MG63 (cell line): ENCODE results near the gene NBPF4. TPM values are rescaled to one million over a fixed set of nuclear protein-coding genes. Genes with fewer than 3 reads are reported as not detected.
"Not testable (repeated sequence)": the region's sequence is repeated elsewhere in the genome, so short reads cannot be mapped to it uniquely, and the experiment has no call there.

ENCODE experiments used
- DNase-seq: peaks from one replicate; pipeline ENCODE4 v3.0.0-alpha.2; 2020
- H3K27me3 ChIP-seq: fragments of 250-450 bp; sonication (Bioruptor Pico); 2 replicates; pipeline ENCODE4 v1.5.1; 2020; ENCODE audit warnings: mild to moderate bottlenecking, moderate library complexity
- H3K36me3 ChIP-seq: fragments of 250-450 bp; sonication (Bioruptor Pico); 2 replicates; pipeline ENCODE4 v1.5.1; 2020; ENCODE audit warnings: mild to moderate bottlenecking, moderate library complexity
- H3K4me3 ChIP-seq: fragments of 250-450 bp; sonication (Bioruptor Pico); 2 replicates; pipeline ENCODE4 v1.5.1; 2020; ENCODE audit warnings: mild to moderate bottlenecking, moderate library complexity
- H3K9me3 ChIP-seq: fragments of 250-450 bp; sonication (Bioruptor Pico); 2 replicates; pipeline ENCODE4 v1.5.1; 2020; ENCODE audit warnings: mild to moderate bottlenecking, moderate library complexity
- total RNA-seq: library from RNA; depleted of rRNA; stranded (reverse); fragments of >200 nt; shearing (Covaris generic); gene quantifications from 2 replicates; pipeline ENCODE4 v1.2.3, GENCODE V29; 2014; ENCODE audit warnings: low replicate concordance

The NBPF4 gene
- total RNA-seq, 1 experiment from 2014 or later, result 4.4 TPM

GRCh38 chr1:108216028-108216890, 27.6 kb downstream of the NBPF4 start:
- not testable (repeated sequence) for H3K9me3 ChIP-seq, H3K36me3 ChIP-seq, DNase-seq, H3K4me3 ChIP-seq
- peaks cover 20% of the 10 kb centered on the region for H3K27me3 ChIP-seq

- not testable (repeated sequence) for H3K4me3 ChIP-seq, H3K36me3 ChIP-seq, DNase-seq, H3K9me3 ChIP-seq
- H3K27me3 ChIP-seq, result peaks cover 25% of the 10 kb centered on the region
Observed at GRCh38 chr1:108214641-108215465, 29.0 kb downstream of the NBPF4 start.

DNA sequence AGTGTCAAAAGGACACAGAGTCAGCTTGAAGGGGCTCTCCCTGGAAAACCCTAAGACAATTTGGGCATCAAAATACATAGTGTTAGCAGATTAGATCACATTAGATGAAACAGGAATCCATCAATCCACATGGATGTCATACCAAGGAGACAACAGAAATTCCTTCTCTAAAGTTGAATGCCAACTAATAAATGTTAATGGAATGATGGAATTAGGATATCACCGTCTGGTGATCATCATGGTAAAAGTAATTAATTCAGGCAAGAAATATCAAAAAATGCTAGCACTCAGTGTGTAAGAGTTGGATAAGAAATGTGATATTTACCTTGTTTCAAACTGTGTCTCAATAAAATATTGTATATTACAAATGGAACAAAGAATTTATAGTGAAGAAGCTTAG, 32.9 kb downstream of the NBPF4 start:
- Histone ChIP-seq H3K36me3 (no peaks in the 10 kb centered on the region), H3K4me3 (no peak overlapping the region), H3K9me3 (no peaks in the 10 kb centered on the region; the same call in 1 of the 2 replicates), H3K27me3 (peaks cover 44% of the 10 kb centered on the region)
- DNase-seq, result no peak

DNA sequence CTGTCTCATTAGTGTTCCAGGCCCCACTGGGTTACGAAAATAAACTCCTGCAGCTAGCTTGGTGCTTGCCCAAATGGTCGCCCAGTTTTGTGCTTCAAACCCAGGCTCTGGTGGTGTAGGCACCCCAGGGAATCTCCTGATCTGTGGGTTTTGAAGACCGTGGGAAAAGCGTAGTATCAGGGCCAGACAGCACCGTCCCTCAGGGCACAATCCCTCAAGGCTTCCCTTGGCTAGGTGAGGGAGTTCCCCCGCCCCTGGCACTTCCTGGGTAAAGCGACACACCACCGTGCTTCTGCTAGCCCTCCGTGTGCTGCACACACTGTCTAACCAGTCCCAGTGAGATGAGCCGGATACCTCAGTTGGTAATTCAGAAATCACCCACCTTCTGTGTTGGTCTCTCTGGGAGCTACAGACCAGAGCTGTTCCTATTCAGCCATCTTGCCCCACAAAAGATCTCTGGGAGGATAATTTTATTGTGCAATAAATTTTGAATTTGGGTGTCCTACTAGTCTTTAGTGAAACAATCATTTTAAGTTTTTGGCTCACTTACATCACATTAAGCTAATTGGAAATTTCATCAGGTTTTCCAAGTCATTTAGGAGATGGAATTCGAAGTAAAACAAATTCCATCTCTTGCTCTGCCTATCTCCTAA, 34.3 kb downstream of the NBPF4 start:
- DNase-seq, result no peak
- Histone ChIP-seq H3K9me3 (peaks cover 8% of the 10 kb centered on the region), H3K4me3 (no peak overlapping the region), H3K27me3 (peaks cover 44% of the 10 kb centered on the region), H3K36me3 (no peaks in the 10 kb centered on the region)

- Histone ChIP-seq H3K36me3 (no peaks in the 10 kb centered on the region), H3K9me3 (peaks cover 13% of the 10 kb centered on the region), H3K4me3 (no peak overlapping the region), H3K27me3 (peaks cover 44% of the 10 kb centered on the region)
- no peak for DNase-seq
Observed at GRCh38 chr1:108208724-108209446, 35.0 kb downstream of the NBPF4 start.

GRCh38 chr1:108203582-108203981, 40.3 kb downstream of the NBPF4 start:
- Histone ChIP-seq H3K9me3 (peaks cover 16% of the 10 kb centered on the region), H3K36me3 (peaks cover 12% of the 10 kb centered on the region), H3K27me3 (peaks cover 19% of the 10 kb centered on the region)
- not testable (repeated sequence) for H3K4me3 ChIP-seq, DNase-seq

GRCh38 chr1:108201687-108202086, 42.2 kb downstream of the NBPF4 start:
- Histone ChIP-seq H3K27me3 (peaks cover 7% of the 10 kb centered on the region), H3K36me3 (peaks cover 31% of the 10 kb centered on the region), H3K9me3 (peaks cover 24% of the 10 kb centered on the region), H3K4me3 (no peak overlapping the region)
- no peak for DNase-seq

GRCh38 chr1:108200687-108201051, 43.2 kb downstream of the NBPF4 start:
- peak overlapping the region; percentile 99 for H3K4me3 ChIP-seq
- H3K9me3 ChIP-seq, result peaks cover 33% of the 10 kb centered on the region
- peak; percentile 86 for DNase-seq
- peaks cover 41% of the 10 kb centered on the region for H3K36me3 ChIP-seq
- H3K27me3 ChIP-seq, result peaks cover 2% of the 10 kb centered on the region; the same call in 1 of the 2 replicates

DNA sequence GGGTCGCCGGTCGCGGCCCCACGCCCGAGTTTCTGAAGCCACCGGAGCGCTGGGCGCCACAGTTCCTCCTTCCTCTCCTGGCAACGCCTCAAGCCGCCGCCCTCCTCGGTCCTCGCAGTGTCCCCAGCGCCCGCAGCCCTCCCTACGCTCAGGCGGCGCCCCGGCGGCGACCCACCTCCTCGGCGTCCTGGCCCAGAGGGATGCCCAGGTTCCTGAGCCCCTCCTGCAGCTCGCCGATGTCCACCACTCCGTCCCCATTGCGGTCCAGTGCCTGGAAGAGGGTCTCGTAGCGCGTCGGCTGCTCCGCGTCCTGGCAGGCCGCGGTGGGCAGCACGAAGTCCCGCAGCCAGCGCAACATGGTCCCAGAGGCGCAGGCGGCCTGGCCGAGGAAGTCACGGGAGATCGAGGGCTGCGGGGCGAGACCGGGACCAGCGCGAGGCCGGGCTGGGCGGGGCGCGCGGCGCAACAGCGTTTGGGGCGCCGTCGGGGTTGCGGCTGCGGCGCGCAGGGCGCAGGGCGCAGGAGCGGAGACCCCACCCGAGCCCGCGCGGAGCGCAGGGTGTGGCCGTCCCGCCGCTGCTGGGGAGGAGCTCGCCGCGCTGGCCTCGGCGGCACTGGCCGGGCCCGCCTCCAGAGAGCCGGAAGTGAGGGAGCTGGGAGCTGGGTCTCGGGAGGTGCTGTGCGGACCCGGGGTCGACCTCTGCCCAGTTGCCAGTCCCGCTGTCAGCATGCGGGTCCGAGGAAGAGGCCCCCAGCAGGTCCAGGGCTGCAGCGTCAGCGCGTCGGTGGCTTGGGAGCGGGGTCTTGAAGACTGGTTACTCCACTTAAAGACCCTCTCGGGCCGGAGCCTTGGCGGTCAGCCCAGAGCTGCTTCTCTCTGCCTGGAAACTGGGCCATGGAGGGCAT, 43.8 kb downstream of the NBPF4 start, which contains the start of gene SLC25A24:
Gene SLC25A24 (minus strand): TSS at position 563 of the 906 bp plus-strand sequence. CDS start 205 bp downstream, at position 358.
- H3K27me3 ChIP-seq, result peaks cover 2% of the 10 kb centered on the region; the same call in 1 of the 2 replicates
- peaks cover 36% of the 10 kb centered on the region for H3K9me3 ChIP-seq
- peak within 1 kb of the TSS; percentile 99 for H3K4me3 ChIP-seq
- DNase-seq, result peak; percentile 98
- H3K36me3 ChIP-seq, result peaks cover 48% of the 10 kb centered on the region

DNA sequence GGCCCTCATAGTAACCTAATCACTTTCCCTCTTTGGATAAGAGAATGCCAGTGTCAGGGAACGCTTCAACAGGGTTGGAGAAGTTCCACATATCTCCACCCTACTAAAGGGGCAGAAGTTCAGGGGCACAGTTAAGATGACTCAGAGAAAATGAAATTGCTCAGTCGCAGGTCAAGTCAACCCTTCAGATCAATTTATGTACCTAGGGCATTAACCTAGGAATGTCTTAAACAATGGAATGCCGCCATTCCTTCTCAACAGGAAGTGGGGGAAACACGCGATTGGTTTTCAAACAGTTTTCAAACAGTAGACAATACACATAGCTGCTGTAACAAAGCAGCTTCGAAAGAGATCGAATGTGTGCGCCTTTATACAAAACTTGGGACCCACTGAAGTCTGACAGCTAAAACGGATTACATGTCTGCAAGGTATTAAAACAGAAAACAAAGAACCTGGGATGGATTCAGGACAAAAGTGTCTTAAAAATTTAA, 44.6 kb downstream of the NBPF4 start:
- Histone ChIP-seq H3K36me3 (peaks cover 56% of the 10 kb centered on the region), H3K27me3 (peaks cover 2% of the 10 kb centered on the region; the same call in 1 of the 2 replicates)
- peak; percentile 47 for DNase-seq

GRCh38 chr1:108194051-108194450, 49.8 kb downstream of the NBPF4 start:
- no peaks in the 10 kb centered on the region for H3K27me3 ChIP-seq
- peaks cover 33% of the 10 kb centered on the region for H3K9me3 ChIP-seq
- DNase-seq, result no peak
- peaks cover 93% of the 10 kb centered on the region for H3K36me3 ChIP-seq
- H3K4me3 ChIP-seq, result no peak overlapping the region

More for the DNA sequence above, 44.6 kb downstream of the NBPF4 start:
- H3K4me3 ChIP-seq, result peak overlapping the region; percentile 99
- H3K9me3 ChIP-seq, result peaks cover 32% of the 10 kb centered on the region

DNA sequence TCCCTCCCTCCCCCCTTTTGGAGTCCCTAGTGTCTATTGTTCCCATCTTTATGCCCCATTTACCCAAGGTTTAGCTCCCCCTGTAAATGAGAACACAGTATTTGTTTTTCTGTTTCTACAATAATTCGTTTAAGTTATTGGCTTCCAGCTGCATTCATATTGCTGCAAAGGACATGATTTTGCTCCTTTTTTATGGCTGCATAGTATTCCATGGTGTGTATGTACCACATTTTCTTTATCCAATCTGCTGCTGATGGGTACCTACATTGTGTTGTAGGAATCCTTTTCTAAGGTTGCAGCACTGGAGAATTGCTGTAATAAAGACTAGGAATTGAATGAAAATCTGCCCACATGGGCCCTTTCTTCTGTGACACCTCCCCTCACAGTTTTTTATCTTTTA, 50.5 kb downstream of the NBPF4 start:
- H3K4me3 ChIP-seq, result no peak overlapping the region
- no peaks in the 10 kb centered on the region for H3K27me3 ChIP-seq
- peaks cover 94% of the 10 kb centered on the region for H3K36me3 ChIP-seq
- DNase-seq, result no peak
- peaks cover 40% of the 10 kb centered on the region for H3K9me3 ChIP-seq

- Histone ChIP-seq H3K36me3 (peaks cover 91% of the 10 kb centered on the region), H3K27me3 (no peaks in the 10 kb centered on the region), H3K9me3 (peaks cover 43% of the 10 kb centered on the region), H3K4me3 (no peak overlapping the region)
- DNase-seq, result no peak
Observed at GRCh38 chr1:108192581-108192980, 51.3 kb downstream of the NBPF4 start.

DNA sequence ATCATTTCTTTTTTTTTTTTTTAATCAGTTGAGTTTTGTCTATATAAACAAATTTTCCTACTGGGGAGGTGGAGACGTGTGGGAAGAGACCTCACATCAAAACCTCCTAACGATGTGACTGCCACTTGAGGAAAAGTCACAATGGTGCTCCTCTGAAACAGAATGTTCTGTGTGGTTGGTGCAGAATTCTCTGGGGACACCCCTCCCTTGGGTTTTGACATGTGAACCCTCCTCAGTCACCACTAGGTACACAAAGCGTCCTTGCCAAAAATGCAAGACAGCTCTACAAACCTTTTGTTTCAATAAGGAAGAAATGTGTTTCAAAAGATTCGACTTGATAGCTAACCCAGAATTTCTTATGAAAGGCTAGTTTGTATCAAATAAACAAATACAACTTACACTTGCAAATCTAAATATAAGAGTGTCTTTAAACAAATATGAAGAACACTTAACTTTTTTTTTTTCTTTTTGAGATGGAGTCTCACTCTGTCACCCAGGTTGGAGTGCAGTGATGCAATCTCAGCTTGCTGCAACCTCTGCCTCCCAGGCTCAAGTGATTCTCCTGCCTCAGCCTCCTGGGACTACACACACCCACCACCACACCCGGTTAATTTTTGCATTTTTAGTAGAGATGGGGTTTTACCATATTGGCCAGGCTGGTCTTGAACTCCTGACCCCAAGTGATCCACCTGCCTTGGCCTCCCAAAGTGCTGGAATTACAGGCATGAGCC, 53.0 kb downstream of the NBPF4 start:
- no peak for DNase-seq
- peaks cover 89% of the 10 kb centered on the region for H3K36me3 ChIP-seq
- H3K9me3 ChIP-seq, result peaks cover 27% of the 10 kb centered on the region
- H3K4me3 ChIP-seq, result no peak overlapping the region
- H3K27me3 ChIP-seq, result no peaks in the 10 kb centered on the region
